ENCODE results near the gene PRAMEF1. TPM values are rescaled to one million over a fixed set of nuclear protein-coding genes. Genes with fewer than 3 reads are reported as not detected.

Gene PRAMEF1
- total and polyA plus RNA-seq, 10 donors: not detected

GRCh38 chr1:12770620-12771019 lies 20.6 kb upstream of the PRAMEF1 start:
- TF ChIP-seq POLR2A (IDR thresholded peaks at IDR 0.05): no peak
- TF ChIP-seq POLR2AphosphoS5 (IDR thresholded peaks at IDR 0.05): no peak
- no peak for TF ChIP-seq CTCF (IDR thresholded peaks at IDR 0.05 in 8 of 11, conservative IDR thresholded peaks at IDR 0.05 in 3 of 11)
- H3K4me1 ChIP-seq: no peaks in the 10 kb centered on the region
- no peaks in the 10 kb centered on the region for H3K36me3 ChIP-seq
- no peak overlapping the region for H3K27ac ChIP-seq
- WGBS, 5 donors: 76 to 98% (median 76%) methylated on average over 2 of the region's 2 CpGs
- DNase-seq: no peak
- H3K9me3 ChIP-seq: no peaks in the 10 kb centered on the region
- H3K4me3 ChIP-seq: no peak overlapping the region
- H3K27me3 ChIP-seq (replicated peaks in 1 of 7): peaks cover 0 to 52% (median 10%) of the 10 kb centered on the region in 7 donors
- intact Hi-C loops (cut with DNase I; ENCODE audit: low total_unique reads): no loop called here

DNA sequence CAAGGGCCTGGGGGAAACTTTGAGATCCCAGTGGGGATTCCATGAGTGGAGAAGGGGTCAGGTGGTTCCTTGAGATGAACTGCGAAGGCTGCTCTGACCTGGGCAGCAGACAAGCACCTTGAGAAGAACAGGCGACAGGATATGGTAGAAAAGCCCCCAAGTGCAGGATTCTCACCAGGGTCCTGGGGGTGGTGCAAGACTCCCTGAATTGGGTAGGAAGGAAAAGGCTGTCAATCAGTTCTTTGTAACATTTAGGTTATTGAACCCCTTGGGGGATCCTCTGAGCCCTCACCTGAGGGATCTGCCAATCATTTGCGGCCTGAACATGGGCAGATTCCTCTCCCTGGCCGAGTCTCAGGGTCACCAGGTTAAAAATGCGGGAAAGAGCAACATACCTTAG lies 20.0 kb upstream of the PRAMEF1 start:
- WGBS, 5 donors: 67 to 79% (median 74%) methylated on average over 5 of the region's 5 CpGs
- no peak overlapping the region for H3K4me3 ChIP-seq
- intact Hi-C loops (cut with DNase I; ENCODE audit: low total_unique reads): no loop called here
- no peak for DNase-seq
- H3K27me3 ChIP-seq (replicated peaks in 1 of 7): peaks cover 0 to 53% (median 10%) of the 10 kb centered on the region in 7 donors
- no peak for TF ChIP-seq POLR2A (IDR thresholded peaks at IDR 0.05)
- no peak for TF ChIP-seq POLR2AphosphoS5 (IDR thresholded peaks at IDR 0.05)
- no peak for TF ChIP-seq CTCF (IDR thresholded peaks at IDR 0.05 in 8 of 11, conservative IDR thresholded peaks at IDR 0.05 in 3 of 11)
- no peaks in the 10 kb centered on the region for H3K36me3 ChIP-seq
- no peaks in the 10 kb centered on the region for H3K9me3 ChIP-seq
- H3K27ac ChIP-seq: no peak overlapping the region
- H3K4me1 ChIP-seq: no peaks in the 10 kb centered on the region

GRCh38 chr1:12772520-12772919 lies 18.7 kb upstream of the PRAMEF1 start:
- H3K27ac ChIP-seq: no peak overlapping the region
- no peaks in the 10 kb centered on the region for H3K4me1 ChIP-seq
- 82 to 93% (median 83%) methylated on average over 5 of the region's 5 CpGs for WGBS, 5 donors
- peaks cover 0 to 53% (median 10%) of the 10 kb centered on the region in 7 donors for H3K27me3 ChIP-seq (replicated peaks in 1 of 7)
- TF ChIP-seq POLR2AphosphoS5 (IDR thresholded peaks at IDR 0.05) (no peak), POLR2A (IDR thresholded peaks at IDR 0.05) (no peak), CTCF (IDR thresholded peaks at IDR 0.05 in 8 of 11, conservative IDR thresholded peaks at IDR 0.05 in 3 of 11) (no peak)
- no peaks in the 10 kb centered on the region for H3K9me3 ChIP-seq
- no peak for DNase-seq
- H3K36me3 ChIP-seq: no peaks in the 10 kb centered on the region
- intact Hi-C loops (cut with DNase I; ENCODE audit: low total_unique reads): no loop called here
- no peak overlapping the region for H3K4me3 ChIP-seq

GRCh38 chr1:12773438-12773837 lies 17.8 kb upstream of the PRAMEF1 start, which contains the start of gene PRAMEF12:
TSS of gene PRAMEF12 (plus strand) at chr1:12773738. CDS start at chr1:12774868, 1,130 bp downstream.
- peaks cover 0 to 52% (median 10%) of the 10 kb centered on the region in 7 donors for H3K27me3 ChIP-seq (replicated peaks in 1 of 7)
- no peaks in the 10 kb centered on the region for H3K4me1 ChIP-seq
- TF ChIP-seq POLR2A (IDR thresholded peaks at IDR 0.05) (no peak), POLR2AphosphoS5 (IDR thresholded peaks at IDR 0.05) (no peak), CTCF (IDR thresholded peaks at IDR 0.05 in 8 of 11, conservative IDR thresholded peaks at IDR 0.05 in 3 of 11) (no peak)
- H3K27ac ChIP-seq: no peak within 1 kb of the TSS
- WGBS, 5 donors: 86 to 96% (median 93%) methylated on average over 5 of the region's 5 CpGs
- no peaks in the 10 kb centered on the region for H3K36me3 ChIP-seq
- H3K4me3 ChIP-seq: no peak within 1 kb of the TSS
- DNase-seq: no peak
- intact Hi-C loops (cut with DNase I; ENCODE audit: low total_unique reads): no loop called here
- no peaks in the 10 kb centered on the region for H3K9me3 ChIP-seq
